T47D (cell line): ENCODE measurements around the gene ATP5F1D.

Source experiments
- DNase-seq, 2 experiments: peaks; one replicate each; pipeline versions ENCODE4 v3.0.0 to v3.0.0-alpha.2; 2011 to 2012; ENCODE audit warnings: low read depth in 1 of 2, low spot score in 1 of 2
- JUND ChIP-seq: IDR thresholded peaks from 2 replicates; pipeline ENCODE4 v1.6.1; 2012; ENCODE audit warnings: low read depth
- in situ Hi-C: cut with HindIII; loops from 2 replicates; pipeline ENCODE4 v1.10.0; 2016; ENCODE audit warnings: low sequenced_read_pairs, low pct_unique_long_range_greater_than_20kb

ATP5F1D gene

DNA sequence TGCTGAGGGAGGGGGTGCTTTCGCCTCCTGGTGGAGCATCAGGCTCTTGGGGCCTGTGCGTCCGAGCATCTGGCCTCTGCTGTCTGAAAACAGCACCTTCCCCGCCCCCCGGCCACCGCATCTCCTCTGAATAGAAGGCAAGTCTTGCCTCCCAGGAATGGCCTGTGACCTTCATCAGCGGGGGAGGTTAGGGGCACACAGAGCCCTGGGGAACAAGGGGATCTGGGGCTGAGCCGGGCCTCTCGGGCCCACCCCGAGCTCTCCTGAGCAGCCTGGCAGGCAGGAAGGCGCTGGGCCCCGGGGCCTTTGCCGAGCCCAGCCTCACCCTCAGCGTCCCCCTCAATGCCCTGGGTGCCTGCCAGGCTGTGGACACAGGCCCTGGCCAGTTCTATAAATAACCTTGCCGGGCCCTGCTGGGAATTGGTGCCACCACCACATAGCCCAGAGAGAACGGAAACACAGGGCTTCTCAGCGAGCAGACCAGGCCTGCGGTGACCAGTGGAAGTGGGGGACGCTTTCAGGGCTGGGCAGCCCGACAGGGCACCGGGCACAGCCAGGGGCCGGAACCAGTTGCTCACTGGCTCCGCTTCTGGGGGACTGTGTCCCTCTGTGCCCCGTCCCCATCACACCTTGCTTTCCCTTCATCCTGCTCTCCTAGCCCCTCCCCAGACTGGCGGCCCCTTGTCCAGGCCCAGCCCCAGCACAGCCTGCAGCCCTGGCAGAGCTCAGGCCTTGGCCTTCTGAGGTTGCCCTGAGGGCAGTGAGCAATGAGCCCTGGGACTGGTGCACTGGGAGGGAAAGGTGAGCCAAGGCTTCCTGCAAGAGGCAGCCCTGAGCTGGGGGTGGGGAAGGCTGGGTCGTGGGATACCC, 26.5 kb upstream of the ATP5F1D start:
- DNase-seq: no peak
- no peak for TF ChIP-seq JUND
- in situ Hi-C loops: no loop called here

DNA sequence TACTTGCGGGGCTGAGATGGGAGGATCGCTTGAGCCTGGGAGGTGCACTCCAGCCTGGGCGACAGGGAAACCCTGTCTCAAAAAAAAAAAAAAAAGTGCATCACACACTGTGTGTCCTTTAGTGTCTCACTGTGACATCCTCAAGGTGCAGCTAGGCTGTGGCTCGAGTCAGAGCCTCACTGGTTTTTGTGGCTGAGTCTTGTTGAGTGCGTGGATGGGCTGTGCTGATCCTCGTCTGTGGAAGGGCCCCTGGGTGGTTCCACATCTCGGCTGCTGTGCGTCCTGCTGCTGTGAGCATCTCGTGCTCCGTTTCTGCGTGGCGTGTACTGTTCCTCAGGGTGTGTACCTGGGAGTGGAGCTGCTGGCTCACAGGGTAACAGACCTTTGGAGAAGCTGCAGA, 24.8 kb upstream of the ATP5F1D start:
- no peak for TF ChIP-seq JUND
- no peak for DNase-seq
- in situ Hi-C loops: no loop called here

DNA sequence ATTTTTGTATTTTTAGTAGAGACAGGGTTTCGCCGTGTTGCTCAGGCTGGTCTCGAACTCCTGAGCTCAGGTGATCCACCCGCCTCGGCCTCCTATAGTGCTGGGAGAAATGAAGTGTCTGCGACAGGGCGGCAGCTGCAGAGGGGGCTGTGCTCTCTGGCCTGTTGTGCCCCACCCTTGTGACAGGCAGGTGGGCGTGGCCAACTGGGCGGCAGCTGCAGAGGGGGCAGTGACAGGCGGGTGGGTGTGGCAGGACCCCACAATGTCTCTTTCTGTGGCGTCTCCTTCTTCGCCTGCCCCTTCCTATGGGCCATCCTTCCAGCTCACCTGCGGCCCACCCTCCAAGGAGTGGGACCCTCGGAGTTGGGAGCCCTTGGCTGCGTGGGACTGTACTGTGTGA, 24.2 kb upstream of the ATP5F1D start:
- in situ Hi-C loops: no loop called here
- no peak for DNase-seq
- no peak for TF ChIP-seq JUND

DNA sequence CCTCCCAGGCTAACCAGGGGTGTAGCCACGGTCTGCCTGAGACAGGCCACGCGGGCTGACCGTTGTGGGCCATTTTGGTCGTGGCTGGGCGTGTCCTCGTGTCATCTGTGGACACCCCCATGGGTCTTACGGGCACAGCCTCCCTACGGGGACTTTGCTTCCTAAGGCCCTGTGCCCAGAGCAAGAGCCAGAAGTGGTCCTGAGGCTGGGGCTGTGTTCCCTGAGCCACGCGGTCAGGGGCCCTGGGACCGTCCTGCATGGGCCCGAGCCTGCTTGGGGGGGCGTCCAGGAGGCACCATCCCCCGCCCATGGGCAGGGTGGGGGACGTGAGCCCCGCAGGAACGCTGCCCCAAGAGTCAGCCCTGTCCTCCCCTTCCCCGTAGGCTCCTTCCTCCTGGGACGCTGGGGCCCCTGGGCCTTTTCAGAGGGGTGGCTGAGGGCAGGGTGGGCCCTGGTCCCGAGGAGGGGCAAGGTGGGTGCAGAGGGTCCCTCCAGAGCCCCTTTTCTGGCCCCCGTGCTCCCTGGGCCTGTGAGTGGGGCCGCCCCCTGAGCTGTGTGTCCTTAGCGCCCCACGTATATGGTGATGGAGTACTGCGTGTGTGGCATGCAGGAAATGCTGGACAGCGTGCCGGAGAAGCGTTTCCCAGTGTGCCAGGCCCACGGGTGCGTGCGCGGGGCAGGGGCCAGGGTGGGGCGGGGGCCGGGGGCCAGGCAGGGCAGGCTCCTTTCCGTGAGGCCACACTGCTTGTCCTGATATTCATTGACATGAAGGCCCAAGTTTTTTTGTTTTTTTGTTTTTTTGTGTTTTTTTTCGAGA, 22.6 kb upstream of the ATP5F1D start:
- no peak for DNase-seq
- in situ Hi-C loops: no loop called here
- no peak for TF ChIP-seq JUND

DNA sequence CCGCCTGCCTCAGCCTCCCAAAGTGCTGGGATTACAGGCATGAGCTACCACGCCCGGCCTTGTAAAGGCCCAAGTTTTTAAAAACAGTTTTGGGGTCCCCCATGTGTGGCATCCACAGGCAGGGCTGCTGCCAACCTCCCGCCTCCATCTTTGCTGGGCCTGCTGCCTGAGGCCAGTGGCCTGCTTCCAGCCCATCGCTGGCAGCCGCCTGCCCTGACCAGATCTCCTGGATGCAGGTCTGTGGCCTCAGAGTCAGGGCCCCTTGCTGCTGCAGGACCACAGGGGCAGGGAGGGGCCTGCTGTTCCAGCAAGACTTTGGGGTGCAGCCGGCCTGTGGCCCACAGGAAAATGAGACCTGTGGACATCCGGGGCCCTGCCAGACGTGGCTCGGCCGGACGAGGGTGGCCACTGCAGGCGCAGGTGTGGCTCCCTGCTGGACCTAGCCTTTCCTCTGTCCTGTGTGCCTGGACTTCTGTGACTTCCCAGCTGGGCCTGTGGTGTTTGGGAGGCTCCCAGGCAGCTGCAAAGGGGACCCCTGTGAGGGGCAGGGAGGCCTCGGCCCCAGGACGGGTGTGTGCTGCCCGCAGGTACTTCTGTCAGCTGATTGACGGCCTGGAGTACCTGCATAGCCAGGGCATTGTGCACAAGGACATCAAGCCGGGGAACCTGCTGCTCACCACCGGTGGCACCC, 21.6 kb upstream of the ATP5F1D start:
- no peak for DNase-seq
- no peak for TF ChIP-seq JUND

DNA sequence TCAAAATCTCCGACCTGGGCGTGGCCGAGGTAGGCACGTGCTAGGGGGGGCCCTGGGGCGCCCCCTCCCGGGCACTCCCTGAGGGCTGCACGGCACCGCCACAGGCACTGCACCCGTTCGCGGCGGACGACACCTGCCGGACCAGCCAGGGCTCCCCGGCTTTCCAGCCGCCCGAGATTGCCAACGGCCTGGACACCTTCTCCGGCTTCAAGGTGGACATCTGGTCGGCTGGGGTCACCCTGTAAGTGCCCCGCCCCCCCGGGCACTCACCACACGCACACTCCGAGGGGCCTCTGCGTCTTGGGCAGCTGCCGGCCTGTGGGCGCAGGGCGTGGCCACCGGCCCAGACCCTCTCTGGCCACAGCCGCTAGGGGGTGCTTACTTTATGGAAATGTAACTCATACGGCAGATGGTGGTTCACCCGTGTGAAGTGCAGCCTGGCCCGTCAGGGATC, 21.0 kb upstream of the ATP5F1D start:
- no peak for TF ChIP-seq JUND
- in situ Hi-C loops: no loop called here
- no peak for DNase-seq

More for the DNA sequence above, 21.6 kb upstream of the ATP5F1D start:
- in situ Hi-C loops: no loop called here

DNA sequence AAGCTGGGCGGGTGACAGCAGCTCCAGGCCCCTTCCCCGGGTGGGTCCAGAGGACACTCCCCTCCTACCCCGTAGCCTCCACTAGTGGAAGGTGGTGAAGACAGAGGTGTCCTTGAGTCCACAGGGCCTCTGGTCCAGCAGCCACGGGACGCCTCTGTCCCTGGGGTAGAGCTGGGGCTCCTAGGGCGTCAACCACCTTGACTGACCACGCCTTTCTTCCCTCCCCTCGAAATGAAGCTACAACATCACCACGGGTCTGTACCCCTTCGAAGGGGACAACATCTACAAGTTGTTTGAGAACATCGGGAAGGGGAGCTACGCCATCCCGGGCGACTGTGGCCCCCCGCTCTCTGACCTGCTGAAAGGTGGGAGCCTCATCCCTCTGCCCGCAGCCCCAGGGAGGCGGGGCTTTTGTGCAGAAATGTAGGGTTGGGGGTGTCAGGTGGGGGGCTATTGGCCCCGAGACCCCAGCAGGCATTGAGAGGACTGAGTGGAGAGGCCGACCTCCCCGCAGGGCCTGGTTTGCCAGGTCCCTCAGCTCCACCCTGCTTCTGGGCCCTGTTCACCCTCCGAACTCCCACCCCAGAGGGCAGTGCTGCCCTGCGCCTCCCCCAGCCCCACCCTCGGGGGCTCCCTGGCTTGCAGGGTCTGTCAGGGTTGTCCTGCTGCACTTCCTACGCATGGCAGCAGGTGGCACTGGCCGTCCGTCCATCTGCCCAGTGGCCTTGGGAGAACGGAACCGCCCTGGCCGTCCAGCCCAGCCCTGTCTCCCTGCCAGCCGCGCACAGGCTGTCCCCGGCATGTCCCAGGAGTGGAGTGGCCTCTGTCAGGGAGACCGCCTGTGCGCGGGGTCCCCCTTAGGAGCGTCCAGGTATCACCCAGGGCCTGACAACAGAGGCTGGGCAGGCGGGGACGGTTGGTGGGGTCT, 20.3 kb upstream of the ATP5F1D start:
- no peak for TF ChIP-seq JUND
- in situ Hi-C loops: no loop called here
- no peak for DNase-seq

DNA sequence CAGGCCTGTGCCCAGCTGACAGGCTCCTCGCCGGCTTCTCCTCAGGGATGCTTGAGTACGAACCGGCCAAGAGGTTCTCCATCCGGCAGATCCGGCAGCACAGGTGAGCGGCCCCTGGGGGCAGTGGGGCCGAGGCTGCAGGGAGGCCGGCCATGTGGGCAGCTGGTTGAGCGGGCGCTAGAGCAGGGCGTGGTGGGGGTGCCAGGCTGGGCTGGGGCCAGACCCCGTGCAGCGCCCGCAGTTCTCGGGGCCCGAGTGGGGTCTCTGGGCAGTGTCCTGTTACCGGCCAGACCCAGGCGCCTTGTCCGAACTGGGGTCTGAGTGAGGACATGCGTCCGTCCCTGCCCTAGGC, 19.7 kb upstream of the ATP5F1D start:
- in situ Hi-C loops: no loop called here
- DNase-seq: no peak
- TF ChIP-seq JUND: no peak

DNA sequence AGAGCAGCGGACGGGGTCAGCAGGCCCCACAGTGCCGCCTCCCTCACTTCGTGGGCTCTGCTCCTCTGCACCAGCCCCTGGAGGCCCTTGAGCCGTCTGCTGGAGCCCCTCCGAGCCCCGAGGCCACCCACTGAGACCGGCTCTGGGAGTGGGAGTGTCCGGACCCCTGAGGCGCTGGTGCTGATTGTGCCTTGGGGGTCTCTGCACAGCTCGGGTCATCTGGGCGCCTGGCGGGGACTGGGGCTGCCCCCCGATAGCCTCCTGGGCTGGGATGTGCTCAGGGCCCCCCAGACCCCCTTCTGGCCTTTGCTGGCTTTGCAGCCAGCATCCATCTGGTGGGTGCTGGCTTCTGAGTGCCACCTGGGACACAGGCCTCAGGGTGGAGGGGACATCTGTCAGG, 19.2 kb upstream of the ATP5F1D start:
- TF ChIP-seq JUND: no peak
- in situ Hi-C loops: no loop called here
- no peak for DNase-seq

DNA sequence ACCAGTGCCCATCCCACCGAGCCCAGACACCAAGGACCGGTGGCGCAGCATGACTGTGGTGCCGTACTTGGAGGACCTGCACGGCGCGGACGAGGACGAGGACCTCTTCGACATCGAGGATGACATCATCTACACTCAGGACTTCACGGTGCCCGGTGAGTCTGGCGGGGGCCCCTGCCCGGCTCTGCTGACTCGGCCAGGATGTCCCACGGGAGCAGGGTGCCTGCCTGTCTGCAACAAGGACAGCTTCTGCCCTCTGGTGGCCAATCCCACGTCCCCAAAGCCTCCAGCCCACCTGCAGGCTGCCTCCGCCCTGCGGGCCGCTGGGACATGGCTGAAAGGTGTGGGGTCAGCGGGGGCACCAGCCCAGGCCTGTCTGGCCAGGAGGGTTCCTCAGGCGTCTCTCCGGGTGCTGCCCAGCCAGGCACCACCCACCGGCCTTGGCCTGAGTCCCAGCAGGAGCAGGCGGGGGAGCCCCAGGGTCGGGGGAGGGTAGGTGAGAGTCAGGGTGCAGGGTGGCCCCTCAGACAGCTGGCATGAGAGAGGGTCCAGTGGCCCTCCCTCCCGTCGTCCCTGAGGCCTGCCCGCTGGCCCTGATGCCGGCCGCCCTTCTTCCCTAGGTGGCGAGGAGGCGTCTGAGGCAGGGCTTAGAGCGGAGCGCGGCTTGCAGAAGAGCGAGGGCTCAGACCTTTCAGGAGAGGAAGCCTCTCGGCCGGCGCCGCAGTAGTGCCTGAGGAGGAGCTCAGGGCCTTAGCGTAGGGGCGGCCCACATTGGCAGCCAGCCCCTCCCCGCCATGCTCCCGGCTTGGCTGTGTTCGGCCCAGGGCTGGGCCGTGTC, 18.3 kb upstream of the ATP5F1D start:
- peak in 1 of 2 experiments; percentile 69 for DNase-seq
- TF ChIP-seq JUND: no peak
- in situ Hi-C loops: no loop called here
